ENCODE results near the gene RBM12.

DNA sequence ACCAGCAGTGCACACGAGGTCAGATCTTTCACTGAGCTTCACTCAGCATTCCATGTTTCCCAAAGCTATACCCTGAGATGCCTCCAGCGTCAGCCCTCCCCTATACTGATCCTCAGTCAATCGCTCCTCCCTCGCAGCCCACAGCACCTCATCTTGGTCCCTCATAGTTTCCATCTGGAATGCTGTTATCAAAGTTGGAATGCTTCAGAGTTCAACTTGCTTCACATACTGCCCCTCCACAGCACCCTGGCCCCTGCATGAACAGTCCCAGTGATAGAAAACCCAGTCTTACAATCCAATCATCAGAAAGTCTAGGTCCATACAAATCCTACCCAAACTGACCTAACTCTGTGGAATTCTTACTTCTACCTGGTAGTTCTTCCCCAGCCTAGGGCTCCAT lies 29.0 kb downstream of the RBM12 start:
- TF ChIP-seq CTCF (conservative IDR thresholded peaks at IDR 0.05; ENCODE audit: low read depth, low read length) (no peak), MXI1 (IDR thresholded peaks at IDR 0.05; ENCODE audit: borderline replicate concordance, low read depth, low read length) (no peak)

Measured in IMR-90 (cell line).